Skin of body (tissue), 2 donors: ENCODE results near the gene CCDC137. TPM values are rescaled to one million over a fixed set of nuclear protein-coding genes. Genes with fewer than 3 reads are reported as not detected.
"Not testable (repeated sequence)": the region's sequence is repeated elsewhere in the genome, so short reads cannot be mapped to it uniquely, and the experiment has no call there.

ENCODE experiments used
- DNase-seq: peaks from one replicate; lab custom pipeline; 2025; lab: John Stamatoyannopoulos, UW
- total RNA-seq: library from RNA; depleted of rRNA; stranded (reverse); fragments of >200 nt; gene quantifications from one replicate; pipeline ENCODE4 v1.2.3, GENCODE V29; 2014

The CCDC137 gene
- total RNA-seq, 1 donor from 2014 or later = 5.9 TPM

DNA sequence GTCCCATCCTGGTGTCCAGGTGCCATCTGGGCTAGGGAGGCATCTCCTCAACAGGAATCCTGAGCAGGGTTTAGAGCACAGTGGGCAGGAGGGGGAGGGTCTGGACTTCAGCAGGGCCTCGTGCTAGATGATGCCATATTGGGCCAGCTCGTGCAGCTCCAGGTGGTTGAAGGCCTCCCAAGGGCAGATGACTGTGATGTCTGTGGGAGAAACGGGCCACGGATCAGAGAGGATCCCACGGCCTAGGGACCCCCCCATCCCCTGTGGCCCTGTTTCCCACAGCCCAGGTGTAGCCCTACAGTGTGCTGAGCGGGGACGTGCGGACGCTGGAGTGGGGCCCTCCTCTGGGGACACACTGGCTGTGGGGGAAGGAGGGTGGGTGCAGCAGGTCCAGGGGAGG is 15.6 kb upstream of the CCDC137 start:
- DNase-seq = no peak

GRCh38 chr17:81651692-81652091 is 14.8 kb upstream of the CCDC137 start:
- DNase-seq = no peak

GRCh38 chr17:81652906-81653771 is 13.4 kb upstream of the CCDC137 start:
- no peak for DNase-seq

DNA sequence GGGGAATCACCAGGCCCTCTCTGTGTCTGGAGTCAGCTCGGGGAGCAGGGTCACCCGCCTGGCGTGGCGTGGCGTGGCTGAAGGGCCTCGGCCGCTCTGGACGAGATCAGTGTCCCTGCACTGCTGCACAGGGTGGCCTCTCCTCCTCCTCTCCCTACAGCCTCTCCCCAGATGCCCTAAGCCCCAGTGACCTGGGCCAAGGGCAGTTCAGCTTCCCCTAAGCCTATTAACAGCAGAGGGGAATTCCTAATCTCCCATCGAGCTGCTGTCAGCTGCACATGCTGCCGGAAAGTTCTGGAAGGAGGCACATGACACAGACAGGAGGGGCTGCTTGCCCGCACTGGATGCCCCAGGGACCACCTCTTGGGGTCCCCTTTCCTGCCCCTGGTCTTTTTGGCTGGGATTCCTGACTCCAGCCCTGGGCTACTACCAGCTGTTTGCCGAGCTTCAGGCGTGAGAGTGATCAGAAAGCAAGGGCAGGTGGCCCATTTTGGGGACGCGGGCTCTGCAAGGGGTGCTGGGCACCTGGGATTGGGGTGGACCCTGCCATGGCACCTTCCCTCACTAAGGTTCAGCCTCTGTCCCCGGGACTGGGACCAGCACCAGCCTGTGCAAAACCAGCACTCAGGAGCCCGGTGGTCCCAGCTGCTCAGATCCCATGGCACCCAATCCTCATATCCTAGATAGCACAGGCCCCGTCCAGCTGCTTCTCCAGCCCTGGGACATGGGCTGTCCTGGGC is 11.0 kb upstream of the CCDC137 start:
- no peak for DNase-seq

DNA sequence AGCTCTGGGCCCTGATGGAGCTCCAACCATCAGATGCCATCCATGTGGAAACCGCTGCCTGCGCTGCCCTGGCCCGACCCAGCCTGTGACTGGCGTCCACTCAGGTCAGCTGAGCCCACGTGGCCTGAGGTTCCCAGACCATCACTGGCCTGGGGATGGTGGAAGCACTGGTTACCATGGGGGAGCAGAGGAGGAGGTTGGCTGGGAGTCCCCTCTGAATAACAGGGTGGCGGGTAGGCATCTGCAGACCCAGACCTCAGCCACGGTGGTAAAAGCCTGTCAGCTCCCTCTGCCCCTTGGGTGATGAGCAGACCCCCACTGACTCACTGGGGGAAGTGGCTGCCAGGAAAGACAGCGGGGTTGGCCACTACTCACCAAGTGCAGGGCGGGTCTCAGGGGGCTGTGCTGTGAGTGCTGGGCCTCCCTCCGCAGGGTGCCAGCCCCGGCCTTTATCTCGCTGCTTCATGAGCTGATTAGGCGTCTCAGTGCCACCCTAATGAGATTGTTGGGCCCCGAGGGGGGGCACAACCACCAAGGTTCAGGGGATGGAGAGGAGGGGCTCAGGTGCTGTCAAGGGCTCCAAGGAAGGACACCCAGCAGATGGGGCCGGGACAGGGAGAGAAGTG is 10.3 kb upstream of the CCDC137 start, which contains the start of gene PDE6G:
Gene PDE6G, minus strand, starts transcription at position 425 of the 626 bp plus-strand sequence. CDS start 3,237 bp downstream, outside the sequence.
- no peak for DNase-seq

GRCh38 chr17:81656835-81657234 is 9.7 kb upstream of the CCDC137 start:
- no peak for DNase-seq

- no peak for DNase-seq
Observed at GRCh38 chr17:81659038-81659437, 7.5 kb upstream of the CCDC137 start.

GRCh38 chr17:81660441-81660840 is 6.1 kb upstream of the CCDC137 start:
- no peak for DNase-seq

DNA sequence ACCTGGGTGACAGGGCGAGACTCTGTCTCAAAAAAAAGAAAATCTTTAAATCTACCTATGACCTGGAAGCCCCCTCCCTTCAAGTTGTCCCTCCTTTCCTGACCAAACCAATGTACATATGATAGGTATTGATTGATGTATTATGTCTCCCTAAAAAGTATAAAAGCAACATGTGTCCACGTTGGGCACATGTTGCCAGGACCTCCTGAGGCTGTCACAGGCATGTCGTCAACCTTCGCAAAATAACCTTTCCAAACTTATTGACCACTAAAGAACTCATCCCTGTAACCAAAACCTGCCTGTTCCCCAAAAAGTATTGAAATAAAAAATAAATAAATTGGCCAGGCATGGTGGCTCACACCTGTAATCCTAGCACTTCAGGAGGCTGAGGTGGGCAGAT is 4.5 kb upstream of the CCDC137 start:
- no peak for DNase-seq

DNA sequence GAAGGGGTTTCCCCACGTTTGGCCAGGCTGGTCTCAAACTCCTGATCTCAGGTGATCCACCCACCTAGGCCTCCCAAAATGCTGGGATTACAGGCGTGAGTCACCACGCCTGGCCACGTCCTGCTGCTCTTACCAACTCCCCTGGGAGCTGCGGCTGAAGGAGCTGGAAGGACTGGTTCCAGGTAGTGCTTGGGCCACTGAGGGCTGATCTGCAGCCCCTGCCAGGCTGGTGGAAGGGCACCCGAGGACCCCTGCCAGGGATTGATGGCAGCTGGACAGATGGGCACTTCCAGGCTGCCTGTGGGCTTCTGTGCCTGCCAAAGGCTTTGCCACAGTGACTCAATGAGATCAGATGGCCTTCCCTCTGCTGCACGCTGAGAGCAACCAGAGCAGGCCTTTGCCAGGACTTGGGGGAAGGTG is 2.5 kb upstream of the CCDC137 start:
- DNase-seq = no peak

- DNase-seq = no peak
Observed at GRCh38 chr17:81665205-81666091, 1.1 kb upstream of the CCDC137 start.

DNA sequence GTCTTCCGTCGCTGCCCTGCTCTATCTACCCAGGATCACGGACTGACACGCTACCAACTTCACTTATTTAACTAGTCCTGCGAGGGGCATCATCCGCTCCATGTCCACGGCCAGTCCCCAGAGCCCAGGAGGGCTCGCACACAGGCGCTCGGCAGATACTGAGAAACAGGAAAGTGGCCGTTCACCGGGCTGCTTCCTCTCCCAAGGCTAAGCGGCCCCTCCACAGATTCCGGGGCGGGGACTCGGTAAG is 520 bp upstream of the CCDC137 start:
- no peak for DNase-seq

- no peak for DNase-seq
Observed at GRCh38 chr17:81667754-81668153, 1.2 kb downstream of the CCDC137 start.

DNA sequence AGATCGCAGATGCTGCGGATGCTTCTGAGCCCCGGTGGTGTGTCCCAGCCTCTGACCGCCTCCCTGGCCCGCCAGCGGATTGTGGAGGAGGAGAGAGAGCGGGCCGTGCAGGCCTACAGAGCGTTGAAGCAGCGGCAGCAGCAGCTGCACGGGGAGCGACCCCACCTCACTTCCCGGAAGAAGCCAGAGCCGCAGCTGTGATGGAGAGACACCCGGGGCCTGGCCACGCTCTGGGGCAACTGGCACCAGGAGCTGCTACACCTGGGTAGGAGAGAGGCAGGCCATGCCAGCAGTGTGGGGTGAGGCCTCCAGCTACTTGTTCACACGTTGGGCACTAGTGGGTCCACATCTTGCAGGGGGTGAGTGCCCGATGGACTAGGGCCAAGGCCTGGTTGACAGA is 6.0 kb downstream of the CCDC137 start:
- DNase-seq = no peak

- DNase-seq = no peak
Observed at GRCh38 chr17:81672954-81673353, 6.4 kb downstream of the CCDC137 start.

DNA sequence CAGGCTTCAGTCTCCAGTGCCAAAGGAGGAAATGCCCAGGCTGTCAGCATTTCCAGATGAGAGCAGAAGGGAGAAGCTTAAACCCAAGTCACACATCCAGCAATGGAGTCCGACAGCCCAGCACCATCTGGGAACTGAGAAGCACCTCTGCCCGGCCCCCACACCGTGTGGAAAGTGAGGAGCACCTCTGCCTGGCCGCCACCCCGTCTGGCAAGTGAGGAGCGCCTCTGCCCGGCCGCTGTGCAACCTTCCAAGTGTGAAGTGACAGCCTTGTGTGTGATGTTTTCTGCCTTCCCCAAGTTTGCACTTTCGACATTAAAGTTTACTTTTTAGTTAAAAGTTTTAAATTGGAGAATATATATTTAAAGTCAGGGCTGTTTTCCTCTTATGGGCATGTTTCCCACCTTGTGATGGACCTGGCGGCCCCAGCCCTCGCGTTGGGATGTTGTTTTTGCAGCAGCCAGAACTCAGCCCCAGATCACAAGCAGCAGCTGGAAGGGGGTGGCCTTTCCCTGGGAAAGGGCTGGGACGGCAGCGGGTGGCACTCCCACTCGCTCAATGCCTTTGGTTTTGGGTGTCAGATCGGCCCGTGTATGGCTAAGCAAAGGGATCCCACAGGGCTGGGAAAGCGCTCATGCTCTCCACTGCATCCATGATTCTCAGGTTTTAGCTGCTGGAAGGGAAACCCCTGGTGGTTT is 7.2 kb downstream of the CCDC137 start:
- no peak for DNase-seq

GRCh38 chr17:81675515-81676221 is 9.1 kb downstream of the CCDC137 start:
- DNase-seq = not testable (repeated sequence)

- no peak for DNase-seq
Observed at GRCh38 chr17:81676906-81677305, 10.4 kb downstream of the CCDC137 start.

DNA sequence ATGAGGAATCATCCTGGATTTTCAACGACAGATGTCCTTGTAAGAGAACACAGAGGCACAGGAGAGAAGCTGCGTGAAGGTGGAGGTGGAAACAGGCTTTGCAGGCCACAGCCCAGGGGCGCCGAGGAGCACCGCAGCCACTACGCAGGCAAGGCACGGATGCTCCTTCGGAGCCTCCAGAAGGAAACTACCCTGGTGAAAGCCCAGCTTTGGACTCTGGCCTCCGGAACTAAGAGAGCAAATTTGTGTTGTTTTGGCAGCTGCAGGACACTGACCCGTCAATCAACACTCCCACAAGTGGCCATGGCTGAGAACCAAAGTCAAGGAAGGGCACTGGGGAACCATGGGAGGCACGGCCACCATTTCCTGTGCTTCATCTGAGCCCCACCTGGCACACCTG is 13.6 kb downstream of the CCDC137 start:
- no peak for DNase-seq

GRCh38 chr17:81681672-81682071 is 15.1 kb downstream of the CCDC137 start:
- no peak for DNase-seq
